ENCODE data around the gene FLII. TPM values are rescaled to one million over a fixed set of nuclear protein-coding genes. Genes with fewer than 3 reads are reported as not detected.

FLII gene
- total and polyA plus RNA-seq, 2 of the 13 experiments (the other 11 are each of a cell fraction or from before 2014, with no cell fraction given): 130 to 303 TPM

GRCh38 chr17:18258356-18259038, at the start of gene FLII (continued):
- no peak for TF ChIP-seq GMEB1 (CRISPR knock-in tag; IDR thresholded peaks at IDR 0.05; ENCODE audit: borderline replicate concordance)
- no peak for TF ChIP-seq ZNF124 (CRISPR knock-in tag; IDR thresholded peaks at IDR 0.05)
- TF ChIP-seq ONECUT2 (CRISPR knock-in tag; IDR thresholded peaks at IDR 0.05): no peak
- TF ChIP-seq FOSL1 (CRISPR knock-in tag; IDR thresholded peaks at IDR 0.05; ENCODE audit: borderline replicate concordance): no peak
- no peak for TF ChIP-seq MIXL1 (CRISPR knock-in tag; IDR thresholded peaks at IDR 0.05)
- peak; percentile 54; the same call in 1 of the 2 replicates for TF ChIP-seq CBFB (CRISPR knock-in tag; IDR thresholded peaks at IDR 0.05)
- TF ChIP-seq ZFY (CRISPR knock-in tag; IDR thresholded peaks at IDR 0.05): peak; percentile 97
- TF ChIP-seq SP4 (CRISPR knock-in tag; IDR thresholded peaks at IDR 0.05): peak; percentile 75; the same call in 1 of the 2 replicates
- TF ChIP-seq CREBL2 (CRISPR knock-in tag; IDR thresholded peaks at IDR 0.05; ENCODE audit: borderline replicate concordance): peak; percentile 27; the same call in 1 of the 2 replicates
- TF ChIP-seq TRIM22 (IDR thresholded peaks at IDR 0.05): no peak
- no peak for TF ChIP-seq ZBTB1 (CRISPR knock-in tag; IDR thresholded peaks at IDR 0.05; ENCODE audit: borderline replicate concordance)
- no peak for TF ChIP-seq ZNF383 (CRISPR knock-in tag; IDR thresholded peaks at IDR 0.05; ENCODE audit: borderline replicate concordance)
- peak; percentile 77 for TF ChIP-seq HOXA5 (CRISPR knock-in tag; IDR thresholded peaks at IDR 0.05)
- no peak for TF ChIP-seq ZNF101 (CRISPR knock-in tag; IDR thresholded peaks at IDR 0.05; ENCODE audit: borderline replicate concordance, low read depth)
- no peak for TF ChIP-seq ZNF646 (CRISPR knock-in tag; IDR thresholded peaks at IDR 0.05)
- peak; percentile 50 for TF ChIP-seq ZNF574 (CRISPR knock-in tag; IDR thresholded peaks at IDR 0.05)
- TF ChIP-seq ZNF580 (CRISPR knock-in tag; IDR thresholded peaks at IDR 0.05; ENCODE audit: borderline replicate concordance, low read depth): 0 out of 2 replicates have a peak, but pooled peaks have one; percentile 31

All from HepG2 (cell line).